K562 (cell line): ENCODE data around the gene ILK. TPM values are rescaled to one million over a fixed set of nuclear protein-coding genes. Genes with fewer than 3 reads are reported as not detected.

Experiments
- BCL6 ChIP-seq: fragments of 250-450 bp; sonication (Bioruptor Pico); IDR thresholded peaks from 2 replicates; pipeline ENCODE4 v1.4.0; 2020
- CXXC5 ChIP-seq: fragments of 250-450 bp; sonication (Bioruptor Pico); IDR thresholded peaks from 2 replicates; pipeline ENCODE4 v1.8.0; 2022; ENCODE audit warnings: inconsistent platforms, mild to moderate bottlenecking, moderate library complexity
- FOSL1 ChIP-seq: fragments of 200-800 bp; sonication (Bioruptor generic); conservative IDR thresholded peaks from 2 replicates; pipeline ENCODE4 v1.6.1; 2016; ENCODE audit warnings: missing genetic modification characterization, missing compliant biosample characterization
- FOXA3 ChIP-seq, 2 experiments: fragments of 450-650 bp in 1 of 2; sonication (generic) in 1 of 2; formaldehyde crosslinking; IDR thresholded peaks in 1 of 2; conservative IDR thresholded peaks in 1 of 2; 2 replicates each; pipeline versions ENCODE4 v1.4.0 to v1.8.0; 2020 to 2022; ENCODE audit warnings: mild to moderate bottlenecking in 2 of 2, missing genetic modification reagents in 1 of 2
- FOXP4 ChIP-seq: sonication (generic); formaldehyde crosslinking; IDR thresholded peaks from 2 replicates; pipeline ENCODE4 v1.8.0; 2022; ENCODE audit warnings: mild to moderate bottlenecking, missing genetic modification reagents, borderline replicate concordance
- GATAD2A ChIP-seq: fragments of 450-650 bp; IDR thresholded peaks from 2 replicates; pipeline ENCODE4 v1.6.1; 2017
- HBP1 ChIP-seq: fragments of 450-650 bp; formaldehyde crosslinking; IDR thresholded peaks from 2 replicates; pipeline ENCODE4 v1.4.0; 2022; ENCODE audit warnings: missing genetic modification characterization
- HDAC2 ChIP-seq: fragments of 450-650 bp; IDR thresholded peaks from 2 replicates; pipeline ENCODE4 v1.6.1; 2016; ENCODE audit warnings: mild to moderate bottlenecking
- HINFP ChIP-seq: fragments of 450-650 bp; conservative IDR thresholded peaks from 2 replicates; pipeline ENCODE4 v1.6.1; 2016; ENCODE audit warnings: missing genetic modification characterization, low read depth, mild to moderate bottlenecking, control low read depth, missing compliant biosample characterization
- HMGXB4 ChIP-seq: sonication (generic); formaldehyde crosslinking; IDR thresholded peaks from 2 replicates; pipeline ENCODE4 v1.8.1; 2023; ENCODE audit warnings: mild to moderate bottlenecking, missing genetic modification reagents
- NBN ChIP-seq: fragments of 450-650 bp; IDR thresholded peaks from 2 replicates; pipeline ENCODE4 v1.6.1; 2016; ENCODE audit warnings: low read depth, mild to moderate bottlenecking
- PHB ChIP-seq: fragments of 250-450 bp; sonication (Bioruptor Pico); IDR thresholded peaks from 2 replicates; pipeline ENCODE4 v1.5.0; 2021
- TCF7 ChIP-seq: sonication (generic); IDR thresholded peaks from 2 replicates; pipeline ENCODE4 v1.6.1; 2016; ENCODE audit warnings: antibody characterized with exemption, borderline replicate concordance
- ZBTB26 ChIP-seq: fragments of 450-650 bp; formaldehyde crosslinking; IDR thresholded peaks from 2 replicates; pipeline ENCODE4 v1.4.0; 2022; ENCODE audit warnings: missing genetic modification characterization
- ZBTB43 ChIP-seq: sonication (generic); formaldehyde crosslinking; IDR thresholded peaks from 2 replicates; pipeline ENCODE4 v1.8.0; 2023; ENCODE audit warnings: mild to moderate bottlenecking, missing genetic modification reagents
- ZBTB8A ChIP-seq: fragments of 450-650 bp; IDR thresholded peaks from 2 replicates; pipeline ENCODE4 v1.6.1; 2018; ENCODE audit warnings: mild to moderate bottlenecking, moderate library complexity; ENCODE audit not compliant: partially characterized antibody
- ZNF76 ChIP-seq: fragments of 250-450 bp; sonication (Bioruptor Pico); IDR thresholded peaks from 2 replicates; pipeline ENCODE4 v1.4.0; 2020; ENCODE audit warnings: mild to moderate bottlenecking, moderate library complexity, borderline replicate concordance
- polyA plus RNA-seq, 8 experiments: library from polyadenylated mRNA; depleted of rRNA in 4 of 8; stranded (reverse) in 5 of 8; unstranded in 3 of 8; fragments of >200 nt; fragmentation: Nextera tagmentation in 2 of 8; fragmentation: Illumina TruSeq in 1 of 8; extraction: Ambion mirVana in 2 of 8; extraction: Trizol in 1 of 8; gene quantifications; 2 replicates each; pipeline versions ENCODE4 v1.2.1 to v1.2.3, GENCODE V29; 2011 to 2014; ENCODE audit warnings: inconsistent platforms in 1 of 8, missing spikeins in 1 of 8
- total RNA-seq, 7 experiments: library from RNA; depleted of rRNA in 6 of 7; stranded (reverse); fragments of >200 nt in 6 of 7; fragmentation: Illumina TruSeq in 2 of 7; extraction: Trizol in 2 of 7; gene quantifications; 2 replicates each; pipeline versions ENCODE4 v1.2.1 to v1.2.3, GENCODE V29; 2011 to 2021; ENCODE audit warnings: low replicate concordance in 1 of 7

ILK gene
- total and polyA plus RNA-seq, 9 of the 15 experiments (the other 6 are each of a cell fraction or from before 2014, with no cell fraction given), result 43.3 to 95.9 (median 58.9) TPM

- TF ChIP-seq FOXP4 (CRISPR knock-in tag) (no peak), HDAC2 (no peak), NBN (0 out of 2 replicates have a peak, but pooled peaks have one; percentile 37), HINFP (tag) (no peak), ZBTB8A (no peak), PHB (no peak), ZBTB26 (CRISPR knock-in tag) (no peak), ZNF76 (CRISPR knock-in tag) (no peak), CXXC5 (CRISPR knock-in tag) (no peak), TCF7 (no peak), GATAD2A (no peak), BCL6 (CRISPR knock-in tag) (no peak), FOSL1 (tag) (peak; percentile 21; the same call in 1 of the 2 replicates), ZBTB43 (CRISPR knock-in tag) (no peak), HMGXB4 (CRISPR knock-in tag) (no peak), HBP1 (CRISPR knock-in tag) (no peak), FOXA3 (CRISPR knock-in tag; conservative IDR thresholded peaks at IDR 0.05 in 1 of 2, IDR thresholded peaks at IDR 0.05 in 1 of 2) (peak in 1 of 2 experiments; percentile 45; a peak in 1 of 4 replicates)
Observed at GRCh38 chr11:6607190-6607795, 3.7 kb downstream of the ILK start (continued).
